Panc1 (cell line): ENCODE measurements around the gene TBC1D2.

Experiments used
- POLR2AphosphoS5 ChIP-seq: IDR thresholded peaks from 2 replicates; pipeline ENCODE4 v1.6.1; 2012; ENCODE audit warnings: mild to moderate bottlenecking, low read depth, low read length, moderate library complexity
- TF ChIP-seq, protein P1 (sequence below): fragments of 450-650 bp; IDR thresholded peaks from 2 replicates; pipeline ENCODE4 v1.5.1; 2017; ENCODE audit warnings: mild to moderate bottlenecking

DNA sequence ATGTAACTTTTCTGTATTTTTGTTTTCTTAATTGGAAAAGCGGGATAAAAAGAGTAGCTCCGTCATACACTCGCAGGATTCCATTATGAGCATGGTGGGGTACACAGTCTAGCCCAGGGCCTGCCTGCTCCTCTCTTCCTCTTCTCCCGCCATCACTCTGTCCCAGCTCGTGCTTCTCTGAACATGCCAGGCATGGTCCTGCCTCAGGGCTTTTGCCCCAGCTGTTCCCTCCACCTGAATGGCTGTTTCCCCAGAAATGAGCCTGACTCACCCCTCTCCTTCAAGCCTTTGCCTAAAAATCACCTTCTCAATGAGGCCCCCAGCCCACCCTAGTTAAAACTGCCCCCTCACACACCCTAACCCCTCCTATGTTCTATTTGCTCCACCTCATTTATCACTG, 67.5 kb downstream of the TBC1D2 start:
- no peak for TF ChIP-seq POLR2AphosphoS5
- TF ChIP-seq, protein P1, sequence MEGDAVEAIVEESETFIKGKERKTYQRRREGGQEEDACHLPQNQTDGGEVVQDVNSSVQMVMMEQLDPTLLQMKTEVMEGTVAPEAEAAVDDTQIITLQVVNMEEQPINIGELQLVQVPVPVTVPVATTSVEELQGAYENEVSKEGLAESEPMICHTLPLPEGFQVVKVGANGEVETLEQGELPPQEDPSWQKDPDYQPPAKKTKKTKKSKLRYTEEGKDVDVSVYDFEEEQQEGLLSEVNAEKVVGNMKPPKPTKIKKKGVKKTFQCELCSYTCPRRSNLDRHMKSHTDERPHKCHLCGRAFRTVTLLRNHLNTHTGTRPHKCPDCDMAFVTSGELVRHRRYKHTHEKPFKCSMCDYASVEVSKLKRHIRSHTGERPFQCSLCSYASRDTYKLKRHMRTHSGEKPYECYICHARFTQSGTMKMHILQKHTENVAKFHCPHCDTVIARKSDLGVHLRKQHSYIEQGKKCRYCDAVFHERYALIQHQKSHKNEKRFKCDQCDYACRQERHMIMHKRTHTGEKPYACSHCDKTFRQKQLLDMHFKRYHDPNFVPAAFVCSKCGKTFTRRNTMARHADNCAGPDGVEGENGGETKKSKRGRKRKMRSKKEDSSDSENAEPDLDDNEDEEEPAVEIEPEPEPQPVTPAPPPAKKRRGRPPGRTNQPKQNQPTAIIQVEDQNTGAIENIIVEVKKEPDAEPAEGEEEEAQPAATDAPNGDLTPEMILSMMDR, result no peak
